GM18858 (cell line): ENCODE measurements around the gene PARL.

Experiments used
- ATAC-seq: cut with Tn5 transposase; IDR thresholded peaks from one replicate; pipeline ENCODE4 v1.9.1; 2021; ENCODE audit not compliant: unreplicated experiment

PARL gene

GRCh38 chr3:183818041-183818620 is 66.5 kb downstream of the PARL start:
- ATAC-seq = no peak

DNA sequence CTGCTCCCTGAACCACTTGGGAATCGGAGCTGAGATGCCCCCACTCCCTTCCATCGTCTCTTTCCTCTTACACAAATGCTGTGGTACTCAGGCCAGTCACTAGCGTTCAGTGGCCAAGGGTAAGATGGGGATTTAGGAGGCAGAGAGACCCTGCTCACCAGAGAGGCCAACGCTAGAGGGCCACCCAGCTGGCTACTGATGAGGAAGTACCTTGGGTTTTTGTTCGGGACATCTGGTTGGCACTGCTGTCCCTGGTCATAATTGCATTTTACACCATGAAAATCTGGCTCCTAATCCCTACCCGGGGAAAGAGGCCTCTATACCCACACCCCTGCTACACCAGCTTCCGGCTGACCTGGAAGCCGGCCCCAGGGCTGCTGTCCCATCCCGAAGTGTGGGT is 67.0 kb downstream of the PARL start:
- no peak for ATAC-seq

GRCh38 chr3:183816681-183817510 is 67.8 kb downstream of the PARL start:
- ATAC-seq = no peak

DNA sequence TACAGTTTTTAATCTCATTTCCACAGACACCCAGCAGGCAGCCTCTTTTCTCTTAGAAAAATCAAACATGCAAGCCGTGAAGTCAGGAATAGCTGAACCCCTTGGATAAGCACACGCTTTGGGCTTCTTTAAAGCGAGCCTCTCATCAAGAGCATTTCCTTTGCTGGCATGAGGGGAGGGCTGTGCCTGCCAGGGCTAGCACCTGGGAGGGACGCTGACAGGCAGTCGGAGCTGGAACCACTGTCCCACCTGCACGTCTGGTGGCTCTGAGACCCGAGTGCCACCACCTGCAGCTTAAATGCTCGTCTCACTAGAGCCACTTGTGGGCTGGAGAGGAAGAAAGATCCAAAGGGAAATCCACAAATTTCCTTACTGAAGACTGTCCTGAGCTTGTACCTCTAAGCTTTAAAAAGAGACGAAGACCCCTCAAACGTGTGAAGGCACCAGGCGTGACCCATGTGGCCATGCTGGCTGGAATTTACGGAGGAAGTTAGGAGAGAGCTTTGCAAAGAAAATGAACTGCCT is 68.7 kb downstream of the PARL start:
- ATAC-seq = no peak

- ATAC-seq = no peak
These were observed 69.1 kb downstream of the PARL start for GRCh38 chr3:183815563-183815940.

GRCh38 chr3:183814240-183814639 is 70.4 kb downstream of the PARL start:
- no peak for ATAC-seq

- ATAC-seq = no peak
These were observed 71.8 kb downstream of the PARL start for GRCh38 chr3:183812761-183813445.

DNA sequence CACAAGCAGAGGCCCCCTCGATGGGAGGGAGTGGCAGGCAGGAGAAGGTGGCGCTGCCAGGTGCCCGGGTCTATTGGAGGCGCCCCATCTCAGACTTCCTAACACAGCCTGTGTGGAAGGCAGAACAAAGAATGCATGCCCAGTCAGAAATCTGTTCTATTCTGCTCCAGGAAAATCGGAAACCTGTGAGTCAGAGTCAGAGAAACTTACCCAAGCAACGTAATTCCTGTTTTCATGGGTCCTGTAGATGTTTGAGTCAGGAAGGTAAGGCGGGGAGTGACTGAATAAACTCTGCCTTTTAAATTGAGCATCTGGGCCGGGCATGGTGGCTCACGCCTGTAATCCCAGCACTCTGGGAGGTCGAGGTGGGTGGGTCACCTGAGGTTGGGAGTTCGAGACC is 73.0 kb downstream of the PARL start:
- ATAC-seq = no peak

- no peak for ATAC-seq
These were observed 73.8 kb downstream of the PARL start for GRCh38 chr3:183810643-183811594.

GRCh38 chr3:183809270-183809669 is 75.4 kb downstream of the PARL start:
- no peak for ATAC-seq

GRCh38 chr3:183808355-183808754 is 76.3 kb downstream of the PARL start:
- ATAC-seq = no peak

DNA sequence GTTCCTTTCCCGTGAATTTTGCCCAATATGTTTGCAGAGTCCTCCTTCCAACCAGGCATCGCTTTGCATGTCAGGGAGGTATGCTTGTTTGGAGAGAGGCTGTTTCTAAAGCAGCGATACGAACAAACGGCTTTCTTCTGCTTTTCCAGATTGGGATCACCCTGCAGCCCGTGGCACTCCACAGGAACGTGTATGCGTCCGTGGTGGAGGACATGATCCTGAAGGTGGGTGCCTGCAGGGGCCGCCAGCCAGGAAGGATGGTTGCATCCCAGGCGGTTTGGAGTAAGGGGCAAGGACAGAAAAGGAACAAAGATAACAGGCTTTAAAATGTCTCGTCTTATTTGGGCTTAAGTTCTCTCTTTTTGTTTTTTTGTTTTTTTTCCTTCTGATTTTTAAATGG is 76.8 kb downstream of the PARL start:
- ATAC-seq = no peak

GRCh38 chr3:183807209-183807728 is 77.4 kb downstream of the PARL start:
- no peak for ATAC-seq

DNA sequence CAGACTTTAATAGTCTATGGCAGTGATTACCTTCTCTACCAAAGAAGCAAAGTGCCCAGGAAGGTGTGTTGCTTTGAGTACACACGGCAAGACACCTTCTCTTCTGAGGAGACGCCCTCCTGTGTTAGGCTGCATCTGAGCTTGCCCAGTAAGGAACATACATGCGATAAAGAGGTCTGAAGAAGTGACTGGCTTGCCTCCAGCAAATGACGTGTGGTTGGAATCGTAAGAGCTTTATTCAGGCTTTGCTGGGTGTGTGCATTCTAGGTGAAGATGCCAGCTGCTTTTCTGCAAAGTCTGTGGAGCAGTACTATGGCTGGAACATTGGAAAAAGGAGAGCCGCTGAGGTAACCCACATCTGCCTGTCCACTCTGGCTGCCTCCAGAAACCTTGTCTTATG is 81.7 kb downstream of the PARL start:
- no peak for ATAC-seq

DNA sequence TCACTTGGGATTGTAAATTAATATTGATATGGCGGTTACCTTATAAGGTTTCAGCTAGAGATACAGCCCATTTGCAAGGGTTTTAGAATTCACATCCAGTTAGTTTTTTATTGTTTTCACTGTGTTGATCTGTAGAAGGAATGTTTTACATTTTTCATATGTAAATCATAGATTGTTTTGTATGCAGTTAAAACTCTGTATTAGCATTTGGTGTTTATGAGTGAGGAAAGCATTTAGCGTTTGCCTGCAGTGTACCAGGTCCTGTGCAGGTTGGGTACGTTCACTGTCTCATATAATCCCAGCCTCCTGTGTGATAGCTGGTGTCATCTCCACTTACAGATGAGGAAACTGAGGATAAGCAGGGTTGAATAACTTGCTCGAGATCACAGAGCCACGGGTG is 83.1 kb downstream of the PARL start:
- no peak for ATAC-seq

GRCh38 chr3:183800243-183800863 is 84.3 kb downstream of the PARL start:
- no peak for ATAC-seq

DNA sequence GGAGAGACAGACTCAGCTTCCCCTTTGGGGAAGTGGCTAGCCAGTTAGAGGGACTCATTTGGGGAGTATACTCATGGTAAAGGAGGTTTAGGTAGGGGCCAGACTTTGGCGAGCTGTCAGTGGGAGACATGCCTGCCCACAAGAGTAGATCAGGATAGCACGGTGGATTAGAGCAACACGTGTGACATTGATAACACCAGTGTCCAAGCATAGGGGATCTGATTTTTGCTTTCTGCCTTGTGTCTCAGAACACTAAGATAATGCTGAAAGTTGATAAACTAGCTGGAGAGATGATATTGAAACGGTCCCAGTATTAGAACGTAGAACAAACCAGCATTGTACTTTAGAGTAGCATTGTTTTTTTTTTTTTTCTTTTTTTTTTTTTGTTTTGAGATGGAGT is 85.2 kb downstream of the PARL start:
- no peak for ATAC-seq

- no peak for ATAC-seq
These were observed 86.7 kb downstream of the PARL start for GRCh38 chr3:183797996-183798395.

- no peak for ATAC-seq
These were observed 88.3 kb downstream of the PARL start for GRCh38 chr3:183796372-183796771.

DNA sequence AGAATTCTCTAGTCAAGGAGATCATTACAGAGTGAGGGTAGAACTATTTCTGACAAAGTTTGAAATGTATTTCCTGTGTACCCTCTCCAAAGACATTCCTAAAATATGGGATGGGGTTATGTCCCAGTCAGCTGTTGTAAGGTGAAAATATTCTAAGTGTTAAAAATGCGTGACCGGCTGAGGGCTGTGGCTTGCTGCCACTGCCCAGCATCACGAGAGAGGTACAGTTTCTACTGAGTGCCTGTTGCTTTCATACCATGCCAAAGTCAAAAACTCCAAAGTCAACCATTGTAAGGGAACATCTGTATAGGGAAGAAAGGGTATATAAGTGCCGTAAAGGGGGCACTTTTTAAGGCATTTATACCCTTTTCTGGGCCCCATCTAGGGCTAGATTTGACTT is 90.2 kb downstream of the PARL start:
- no peak for ATAC-seq
